Measurements from ENCODE around the gene RAB8B. TPM values are rescaled to one million over a fixed set of nuclear protein-coding genes. Genes with fewer than 3 reads are reported as not detected.

RAB8B gene
- total and polyA plus RNA-seq, 9 of the 15 experiments (the other 6 are each of a cell fraction or from before 2014, with no cell fraction given), result 7.8 to 32.1 (median 24.2) TPM

DNA sequence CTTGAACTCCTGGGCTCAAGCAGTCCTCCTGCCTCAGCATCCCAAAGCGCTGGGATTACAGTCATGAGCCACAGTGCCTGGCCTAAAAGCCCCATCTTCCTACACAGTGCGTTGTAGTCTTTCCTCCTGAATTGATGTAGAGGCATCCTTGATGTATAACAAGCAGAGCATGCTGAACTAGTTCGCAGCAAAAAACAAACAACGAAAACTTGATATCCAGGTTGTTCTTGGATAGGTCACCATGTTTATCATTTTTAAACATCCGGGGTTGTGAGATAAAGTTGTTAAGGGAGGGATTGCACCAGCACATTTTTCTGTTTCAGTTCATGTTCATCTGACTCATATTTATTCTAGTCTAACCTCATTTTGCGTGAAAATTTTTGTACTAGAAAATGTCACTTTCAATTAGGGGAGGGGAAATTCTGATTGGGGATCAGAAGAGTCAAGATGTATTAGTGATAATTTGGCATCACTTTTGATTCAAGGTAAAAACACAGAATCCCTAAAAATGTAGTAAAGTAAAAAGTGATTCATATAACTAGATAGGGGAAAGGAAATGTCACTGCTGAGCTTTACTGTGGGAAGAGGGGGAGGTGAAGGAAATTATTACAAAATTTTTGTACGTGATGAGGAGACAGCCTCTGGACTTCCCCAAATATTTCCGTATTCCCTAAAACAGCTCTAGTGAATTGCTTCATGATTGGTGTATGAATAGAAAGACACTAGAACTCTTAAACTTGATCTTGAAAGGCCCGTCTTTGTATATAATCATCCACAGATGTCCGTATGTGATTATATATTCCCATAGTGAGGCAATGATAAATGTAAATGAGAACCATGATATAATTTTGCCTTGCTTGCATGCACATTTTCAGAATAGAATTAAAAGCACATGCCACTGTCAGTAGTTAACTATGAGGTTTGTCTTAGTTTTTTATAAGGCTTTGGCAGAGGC is 22.9 kb downstream of the RAB8B start (continued):
- TF ChIP-seq TSC22D4 (tag; IDR thresholded peaks at IDR 0.05) (no peak), DDX20 (tag; IDR thresholded peaks at IDR 0.05; ENCODE audit: low read depth) (no peak), ZBTB1 (CRISPR knock-in tag; IDR thresholded peaks at IDR 0.05; ENCODE audit: borderline replicate concordance, low read depth) (no peak), RAD21 (CRISPR knock-in tag; conservative IDR thresholded peaks at IDR 0.05 in 1 of 2, IDR thresholded peaks at IDR 0.05 in 1 of 2) (no peak), KAT8 (IDR thresholded peaks at IDR 0.05; ENCODE audit: low read depth) (no peak), BCL6 (CRISPR knock-in tag; IDR thresholded peaks at IDR 0.05) (no peak), SMARCA4 (IDR thresholded peaks at IDR 0.05) (peak; percentile 84), POLR2A (conservative IDR thresholded peaks at IDR 0.05) (no peak), SNRNP70 (optimal IDR thresholded peaks at IDR 0.05; ENCODE audit: low read depth, low read length) (no peak), SRF (CRISPR knock-in tag; IDR thresholded peaks at IDR 0.05) (0 out of 4 replicates have a peak, but pooled peaks of 1 of the 2 experiments have one; percentile 31), ZNF764 (CRISPR knock-in tag; IDR thresholded peaks at IDR 0.05; ENCODE audit: low read depth) (no peak), ZNF324 (CRISPR knock-in tag; IDR thresholded peaks at IDR 0.05) (no peak), CAMTA2 (CRISPR knock-in tag; conservative IDR thresholded peaks at IDR 0.05) (no peak), ZNF644 (tag; IDR thresholded peaks at IDR 0.05; ENCODE audit: low read depth) (no peak), HNRNPL (IDR thresholded peaks at IDR 0.05; ENCODE audit: low read depth, low read length) (no peak), NELFE (IDR thresholded peaks at IDR 0.05; ENCODE audit: insufficient read depth, insufficient read length) (no peak), TBL1XR1 (IDR thresholded peaks at IDR 0.05; ENCODE audit: low read length in 2 of 2) (peak in 1 of 2 experiments; percentile 33; a peak in 1 of 4 replicates), ZKSCAN3 (CRISPR knock-in tag; IDR thresholded peaks at IDR 0.05) (no peak), HDGF (IDR thresholded peaks at IDR 0.05) (no peak), GATAD2B (IDR thresholded peaks at IDR 0.05; ENCODE audit: borderline replicate concordance) (no peak), FOXK2 (conservative IDR thresholded peaks at IDR 0.05 in 1 of 2, IDR thresholded peaks at IDR 0.05 in 1 of 2; ENCODE audit: low read depth in 2 of 2) (peak; percentile 77 to 84), TEAD2 (tag; IDR thresholded peaks at IDR 0.05) (no peak), NCOA6 (IDR thresholded peaks at IDR 0.05) (no peak), ZSCAN32 (CRISPR knock-in tag; IDR thresholded peaks at IDR 0.05) (no peak), ZNF24 (IDR thresholded peaks at IDR 0.05) (no peak)
- TF ChIP-seq, protein P1, sequence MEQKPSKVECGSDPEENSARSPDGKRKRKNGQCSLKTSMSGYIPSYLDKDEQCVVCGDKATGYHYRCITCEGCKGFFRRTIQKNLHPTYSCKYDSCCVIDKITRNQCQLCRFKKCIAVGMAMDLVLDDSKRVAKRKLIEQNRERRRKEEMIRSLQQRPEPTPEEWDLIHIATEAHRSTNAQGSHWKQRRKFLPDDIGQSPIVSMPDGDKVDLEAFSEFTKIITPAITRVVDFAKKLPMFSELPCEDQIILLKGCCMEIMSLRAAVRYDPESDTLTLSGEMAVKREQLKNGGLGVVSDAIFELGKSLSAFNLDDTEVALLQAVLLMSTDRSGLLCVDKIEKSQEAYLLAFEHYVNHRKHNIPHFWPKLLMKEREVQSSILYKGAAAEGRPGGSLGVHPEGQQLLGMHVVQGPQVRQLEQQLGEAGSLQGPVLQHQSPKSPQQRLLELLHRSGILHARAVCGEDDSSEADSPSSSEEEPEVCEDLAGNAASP (IDR thresholded peaks at IDR 0.05), result no peak
- TF ChIP-seq, protein P2, sequence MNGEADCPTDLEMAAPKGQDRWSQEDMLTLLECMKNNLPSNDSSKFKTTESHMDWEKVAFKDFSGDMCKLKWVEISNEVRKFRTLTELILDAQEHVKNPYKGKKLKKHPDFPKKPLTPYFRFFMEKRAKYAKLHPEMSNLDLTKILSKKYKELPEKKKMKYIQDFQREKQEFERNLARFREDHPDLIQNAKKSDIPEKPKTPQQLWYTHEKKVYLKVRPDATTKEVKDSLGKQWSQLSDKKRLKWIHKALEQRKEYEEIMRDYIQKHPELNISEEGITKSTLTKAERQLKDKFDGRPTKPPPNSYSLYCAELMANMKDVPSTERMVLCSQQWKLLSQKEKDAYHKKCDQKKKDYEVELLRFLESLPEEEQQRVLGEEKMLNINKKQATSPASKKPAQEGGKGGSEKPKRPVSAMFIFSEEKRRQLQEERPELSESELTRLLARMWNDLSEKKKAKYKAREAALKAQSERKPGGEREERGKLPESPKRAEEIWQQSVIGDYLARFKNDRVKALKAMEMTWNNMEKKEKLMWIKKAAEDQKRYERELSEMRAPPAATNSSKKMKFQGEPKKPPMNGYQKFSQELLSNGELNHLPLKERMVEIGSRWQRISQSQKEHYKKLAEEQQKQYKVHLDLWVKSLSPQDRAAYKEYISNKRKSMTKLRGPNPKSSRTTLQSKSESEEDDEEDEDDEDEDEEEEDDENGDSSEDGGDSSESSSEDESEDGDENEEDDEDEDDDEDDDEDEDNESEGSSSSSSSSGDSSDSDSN (IDR thresholded peaks at IDR 0.05; ENCODE audit: borderline replicate concordance in 1 of 2, low read depth in 2 of 2, low read length in 2 of 2), result no peak
